H9 (cell line): ENCODE data around the gene CLIC3. TPM values are rescaled to one million over a fixed set of nuclear protein-coding genes. Genes with fewer than 3 reads are reported as not detected.

Experiments
- DNase-seq: peaks from one replicate; pipeline ENCODE4 v3.0.0-alpha.2; 2017
- H2AFZ ChIP-seq: one replicate; pipeline ENCODE4 v1.6.1; 2013; ENCODE audit warnings: mild to moderate bottlenecking, low read length, control low read depth, moderate library complexity
- H2AK5ac ChIP-seq: 2 replicates; pipeline ENCODE4 v1.6.1; 2013; ENCODE audit warnings: low read length, control low read depth, mixed read lengths; ENCODE audit not compliant: insufficient read length
- H2BK120ac ChIP-seq: one replicate; pipeline ENCODE4 v1.6.1; 2013; ENCODE audit warnings: low read depth, mild to moderate bottlenecking, low read length, control low read depth, inconsistent platforms; ENCODE audit not compliant: poor library complexity, severe bottlenecking
- H2BK12ac ChIP-seq: 2 replicates; pipeline ENCODE4 v1.6.1; 2013; ENCODE audit warnings: low read length, control low read depth, mixed read lengths, low read depth; ENCODE audit not compliant: insufficient read length
- H2BK15ac ChIP-seq: 2 replicates; pipeline ENCODE4 v1.6.1; 2013; ENCODE audit warnings: low read depth, low read length, control low read depth
- H2BK20ac ChIP-seq: one replicate; pipeline ENCODE4 v1.6.1; 2013; ENCODE audit warnings: low read depth, mild to moderate bottlenecking, low read length, control low read depth, inconsistent platforms; ENCODE audit not compliant: poor library complexity, severe bottlenecking
- H2BK5ac ChIP-seq: 2 replicates; pipeline ENCODE4 v1.6.1; 2013; ENCODE audit warnings: low read length, control low read depth, mixed read lengths; ENCODE audit not compliant: insufficient read length
- H3K14ac ChIP-seq: 2 replicates; pipeline ENCODE4 v1.6.1; 2013; ENCODE audit warnings: low read length, control low read depth; ENCODE audit not compliant: insufficient read depth
- H3K18ac ChIP-seq: 2 replicates; pipeline ENCODE4 v1.6.1; 2013; ENCODE audit warnings: low read depth, mild to moderate bottlenecking, mixed read lengths, low read length, control low read depth; ENCODE audit not compliant: insufficient read length
- H3K23ac ChIP-seq: 2 replicates; pipeline ENCODE4 v1.6.1; 2013; ENCODE audit warnings: low read length, control low read depth, mixed read lengths, low read depth; ENCODE audit not compliant: insufficient read length
- H3K23me2 ChIP-seq: 2 replicates; pipeline ENCODE4 v1.6.1; 2013; ENCODE audit warnings: low read depth, mild to moderate bottlenecking, mixed read lengths, low read length, control low read depth; ENCODE audit not compliant: insufficient read length, poor library complexity, severe bottlenecking
- H3K27ac ChIP-seq: 2 replicates; pipeline ENCODE4 v1.5.1; 2013; ENCODE audit warnings: low read length, control low read depth, mixed read lengths, low read depth; ENCODE audit not compliant: insufficient read length
- H3K27me3 ChIP-seq: 2 replicates; pipeline ENCODE4 v1.6.1; 2013; ENCODE audit warnings: low read length, control low read depth, inconsistent platforms; ENCODE audit not compliant: insufficient read depth
- H3K4ac ChIP-seq: 2 replicates; pipeline ENCODE4 v1.6.1; 2013; ENCODE audit warnings: low read depth, mild to moderate bottlenecking, control low read depth, inconsistent platforms, low read length, moderate library complexity
- H3K4me1 ChIP-seq: 2 replicates; pipeline ENCODE4 v1.6.1; 2013; ENCODE audit warnings: low read length, control low read depth, inconsistent platforms; ENCODE audit not compliant: insufficient read depth
- H3K4me2 ChIP-seq: 2 replicates; pipeline ENCODE4 v1.6.1; 2013; ENCODE audit warnings: low read length, control low read depth, mixed read lengths; ENCODE audit not compliant: insufficient read length, insufficient read depth
- H3K56ac ChIP-seq: 2 replicates; pipeline ENCODE4 v1.6.1; 2013; ENCODE audit warnings: low read depth, mild to moderate bottlenecking, mixed read lengths, low read length, control low read depth; ENCODE audit not compliant: insufficient read length
- H3K79me1 ChIP-seq: 2 replicates; pipeline ENCODE4 v1.6.1; 2013; ENCODE audit warnings: low read depth, mild to moderate bottlenecking, moderate library complexity, low read length, control low read depth, inconsistent platforms; ENCODE audit not compliant: insufficient read depth, poor library complexity, severe bottlenecking
- H3K79me2 ChIP-seq: 2 replicates; pipeline ENCODE4 v1.6.1; 2013; ENCODE audit warnings: low read length, control low read depth, inconsistent platforms; ENCODE audit not compliant: insufficient read depth
- H3K9ac ChIP-seq: 2 replicates; pipeline ENCODE4 v1.6.1; 2013; ENCODE audit warnings: low read length, control low read depth, mixed read lengths; ENCODE audit not compliant: insufficient read length; ENCODE audit errors: extremely low read depth
- H3K9me3 ChIP-seq: one replicate; pipeline ENCODE4 v1.6.1; 2013; ENCODE audit warnings: low read depth, low read length, inconsistent platforms; ENCODE audit not compliant: control insufficient read depth
- H3T11ph ChIP-seq: one replicate; pipeline ENCODE4 v1.6.1; 2013; ENCODE audit warnings: mild to moderate bottlenecking, low read length, control low read depth, inconsistent platforms
- H4K20me1 ChIP-seq: one replicate; pipeline ENCODE4 v1.6.1; 2013; ENCODE audit not compliant: control insufficient read depth, insufficient read length, insufficient read depth
- H4K5ac ChIP-seq: 2 replicates; pipeline ENCODE4 v1.6.1; 2013; ENCODE audit warnings: low read depth, mild to moderate bottlenecking, mixed read lengths, low read length, control low read depth; ENCODE audit not compliant: insufficient read length
- H4K8ac ChIP-seq: replicated peaks from 2 replicates; pipeline ENCODE4 v1.6.1; 2013; ENCODE audit warnings: low read length, control low read depth, mixed read lengths, low read depth; ENCODE audit not compliant: insufficient read length
- H4K91ac ChIP-seq: 2 replicates; pipeline ENCODE4 v1.6.1; 2013; ENCODE audit warnings: low read depth, mild to moderate bottlenecking, moderate library complexity, mixed read lengths, low read length, control low read depth; ENCODE audit not compliant: insufficient read length
- H3K27ac Mint-ChIP-seq, 3 experiments: 2 replicates in 2 of 3; 3 replicates in 1 of 3; pipeline ENCODE4 v1.8.0; 2020 to 2021; ENCODE audit warnings: mixed read lengths in 3 of 3, mild to moderate bottlenecking in 1 of 3, moderate library complexity in 1 of 3
- H3K27me3 Mint-ChIP-seq: 2 replicates; pipeline ENCODE4 v1.8.0; 2021; ENCODE audit warnings: low read depth, mild to moderate bottlenecking, moderate library complexity, mixed read lengths
- H3K36me3 Mint-ChIP-seq, 3 experiments: 2 replicates in 2 of 3; 3 replicates in 1 of 3; pipeline ENCODE4 v1.8.0; 2020 to 2021; ENCODE audit warnings: low read depth in 3 of 3, mixed read lengths in 3 of 3; ENCODE audit not compliant: insufficient read depth in 1 of 3
- H3K4me1 Mint-ChIP-seq, 2 experiments: 2 replicates each; pipeline ENCODE4 v1.8.0; 2020; ENCODE audit warnings: mixed read lengths in 2 of 2
- H3K4me3 Mint-ChIP-seq, 2 experiments: 2 replicates in 1 of 2; 3 replicates in 1 of 2; pipeline ENCODE4 v1.8.0; 2020 to 2021; ENCODE audit warnings: mild to moderate bottlenecking in 2 of 2, mixed read lengths in 2 of 2, moderate library complexity in 1 of 2
- H3K9me3 Mint-ChIP-seq, 2 experiments: 2 replicates in 1 of 2; 3 replicates in 1 of 2; pipeline ENCODE4 v1.8.0; 2020; ENCODE audit warnings: mild to moderate bottlenecking in 2 of 2, mixed read lengths in 2 of 2, moderate library complexity in 1 of 2
- CTCF ChIP-seq: fragments of 200-600 bp; sonication (generic); conservative IDR thresholded peaks from 3 replicates; pipeline ENCODE4 v1.8.0; 2021; ENCODE audit warnings: antibody characterized with exemption, mild to moderate bottlenecking
- WGBS: extraction: QIAGEN DNeasy Blood & Tissue Kit; methylation state at CpG from one replicate; pipeline ENCODE4 v1.1.7; 2013; ENCODE audit warnings: missing lambda C conversion rate, low lambda C conversion rate, mixed read lengths; ENCODE audit not compliant: insufficient read length; ENCODE audit errors: extremely low coverage; 5-methylcytosine and 5-hydroxymethylcytosine counted together
- total RNA-seq: library from RNA; stranded (reverse); gene quantifications from 2 replicates; pipeline ENCODE4 v1.2.1, GENCODE V29; 2021

CLIC3 gene
- total RNA-seq, 1 experiment from 2014 or later, result 0.31 TPM

GRCh38 chr9:137039611-137040366 lies 43.4 kb upstream of the CLIC3 start:
- no peak overlapping the region for H3K4ac ChIP-seq
- H3K27me3 ChIP-seq, result no peaks in the 10 kb centered on the region
- H4K91ac ChIP-seq, result no peak overlapping the region
- H2BK15ac ChIP-seq, result no peak overlapping the region
- WGBS, result no CpG with 5 or more reads among the region's 32 CpGs
- no peak overlapping the region for H3K18ac ChIP-seq
- H4K20me1 ChIP-seq, result no peaks in the 10 kb centered on the region
- H3K79me1 ChIP-seq, result no peaks in the 10 kb centered on the region
- H3K79me2 ChIP-seq, result peaks cover under 1% of the 10 kb centered on the region; the same call in 1 of the 2 replicates
- Mint-ChIP-seq H3K4me3 (no peak overlapping the region), H3K36me3 (peaks cover 0 to 14% (median 5%) of the 10 kb centered on the region in 3 experiments; a peak in 5 of 7 replicates), H3K4me1 (peaks cover 1 to 2% of the 10 kb centered on the region in 2 experiments), H3K27ac (no peak overlapping the region), H3K27me3 (peaks cover 5% of the 10 kb centered on the region), H3K9me3 (no peaks in the 10 kb centered on the region)
- H3K4me1 ChIP-seq, result no peaks in the 10 kb centered on the region
- no peak overlapping the region for H3K14ac ChIP-seq
- H3K27ac ChIP-seq, result no peak overlapping the region
- H4K8ac ChIP-seq, result no peak overlapping the region
- H3K23ac ChIP-seq, result no peak overlapping the region
- H2BK120ac ChIP-seq, result no peak overlapping the region
- no peak overlapping the region for H2AK5ac ChIP-seq
- H3K9ac ChIP-seq, result no peak overlapping the region
- H2AFZ ChIP-seq, result no peak overlapping the region
- H3T11ph ChIP-seq, result no peak overlapping the region
- H2BK12ac ChIP-seq, result no peak overlapping the region
- H3K56ac ChIP-seq, result no peak overlapping the region
- H3K9me3 ChIP-seq, result no peaks in the 10 kb centered on the region
- no peak overlapping the region for H2BK5ac ChIP-seq
- no peak for TF ChIP-seq CTCF
- H4K5ac ChIP-seq, result no peak overlapping the region
- no peak for DNase-seq
- H3K23me2 ChIP-seq, result no peaks in the 10 kb centered on the region
- H2BK20ac ChIP-seq, result no peak overlapping the region
- no peak overlapping the region for H3K4me2 ChIP-seq
